NAMALWA (cell line): Measurements from ENCODE around the gene PTPRT.

Experiments used
- DNase-seq: peaks from one replicate; pipeline ENCODE4 v3.0.0-alpha.2; 2015; ENCODE audit warnings: low spot score

PTPRT gene

GRCh38 chr20:42714298-42715141, 475.2 kb downstream of the PTPRT start:
- peak; percentile 86 for DNase-seq

- DNase-seq: no peak
Measured at GRCh38 chr20:42708266-42708665, 481.4 kb downstream of the PTPRT start.

GRCh38 chr20:42706759-42707158, 482.9 kb downstream of the PTPRT start:
- DNase-seq: no peak

- no peak for DNase-seq
Measured at GRCh38 chr20:42705550-42705949, 484.2 kb downstream of the PTPRT start.

GRCh38 chr20:42703744-42704143, 486.0 kb downstream of the PTPRT start:
- no peak for DNase-seq

- no peak for DNase-seq
Measured at GRCh38 chr20:42701948-42702347, 487.8 kb downstream of the PTPRT start.

- DNase-seq: no peak
Measured at GRCh38 chr20:42700372-42700771, 489.3 kb downstream of the PTPRT start.

GRCh38 chr20:42697962-42698361, 491.7 kb downstream of the PTPRT start:
- no peak for DNase-seq

GRCh38 chr20:42690842-42691437, 498.8 kb downstream of the PTPRT start:
- no peak for DNase-seq

- DNase-seq: peak; percentile 28
Measured at GRCh38 chr20:42688576-42688975, 501.1 kb downstream of the PTPRT start.

- no peak for DNase-seq
Measured at GRCh38 chr20:42686057-42686456, 503.6 kb downstream of the PTPRT start.

GRCh38 chr20:42678895-42679294, 510.8 kb downstream of the PTPRT start:
- peak; percentile 20 for DNase-seq

GRCh38 chr20:42656130-42656529, 533.6 kb downstream of the PTPRT start:
- DNase-seq: no peak

GRCh38 chr20:42652266-42652665, 537.4 kb downstream of the PTPRT start:
- no peak for DNase-seq

- no peak for DNase-seq
Measured at GRCh38 chr20:42650191-42650746, 539.4 kb downstream of the PTPRT start.

- DNase-seq: no peak
Measured at GRCh38 chr20:42649748-42650147, 540.0 kb downstream of the PTPRT start.

GRCh38 chr20:42646250-42646649, 543.5 kb downstream of the PTPRT start:
- DNase-seq: no peak

- DNase-seq: no peak
Measured at GRCh38 chr20:42641886-42642285, 547.8 kb downstream of the PTPRT start.

- no peak for DNase-seq
Measured at GRCh38 chr20:42639140-42639539, 550.6 kb downstream of the PTPRT start.

- DNase-seq: no peak
Measured at GRCh38 chr20:42635699-42636411, 553.9 kb downstream of the PTPRT start.

- DNase-seq: no peak
Measured at GRCh38 chr20:42634156-42634555, 555.5 kb downstream of the PTPRT start.

- no peak for DNase-seq
Measured at GRCh38 chr20:42628683-42629082, 561.0 kb downstream of the PTPRT start.

- no peak for DNase-seq
Measured at GRCh38 chr20:42613076-42613475, 576.6 kb downstream of the PTPRT start.
